Measurements from ENCODE around the gene EPHB1. TPM values are rescaled to one million over a fixed set of nuclear protein-coding genes. Genes with fewer than 3 reads are reported as not detected.
A peak's percentile ranks its signal among the peaks of the same experiment; 100 is the strongest.

Gene EPHB1
- total and polyA plus RNA-seq, 4 donors = 0.23 to 1.7 (median 0.52) TPM

DNA sequence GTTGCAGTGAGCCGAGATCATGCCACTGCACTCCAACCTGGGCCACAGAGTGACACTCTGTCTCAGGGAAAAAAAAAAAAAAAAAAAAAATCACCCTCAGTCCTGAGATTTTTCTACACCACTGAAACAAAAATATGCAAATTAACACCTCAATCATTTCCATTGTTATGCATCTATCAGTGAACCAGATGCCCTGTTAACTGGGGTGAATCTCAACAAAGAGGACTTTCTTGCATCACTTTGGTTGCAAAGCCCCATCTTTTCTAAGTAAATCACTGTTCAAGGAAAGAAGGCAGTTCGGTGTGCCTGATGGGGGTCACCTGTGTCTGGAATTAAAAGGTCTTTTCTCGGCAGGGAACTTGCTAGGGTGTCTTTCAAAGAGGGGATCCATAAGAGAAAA lies 421.6 kb downstream of the EPHB1 start:
- no peaks in the 10 kb centered on the region for H3K9me3 ChIP-seq (ENCODE audit: control insufficient read depth in 4 of 4, low read length in 3 of 4)
- H3K36me3 ChIP-seq (ENCODE audit: control insufficient read depth in 4 of 4, insufficient read depth in 3 of 4, low read depth in 1 of 4, low read length in 3 of 4) = no peaks in the 10 kb centered on the region
- H3K9ac ChIP-seq (ENCODE audit: low read depth in 1 of 2, low read length in 2 of 2) = no peak overlapping the region
- H3K4me3 ChIP-seq (ENCODE audit: low read depth in 1 of 3, low read length in 3 of 3) = no peak overlapping the region
- H3K4me1 ChIP-seq (ENCODE audit: control insufficient read depth in 4 of 4, insufficient read depth in 4 of 4, low read length in 3 of 4) = peaks cover 9 to 35% (median 31%) of the 10 kb centered on the region in 4 donors
- TF ChIP-seq, protein P1, sequence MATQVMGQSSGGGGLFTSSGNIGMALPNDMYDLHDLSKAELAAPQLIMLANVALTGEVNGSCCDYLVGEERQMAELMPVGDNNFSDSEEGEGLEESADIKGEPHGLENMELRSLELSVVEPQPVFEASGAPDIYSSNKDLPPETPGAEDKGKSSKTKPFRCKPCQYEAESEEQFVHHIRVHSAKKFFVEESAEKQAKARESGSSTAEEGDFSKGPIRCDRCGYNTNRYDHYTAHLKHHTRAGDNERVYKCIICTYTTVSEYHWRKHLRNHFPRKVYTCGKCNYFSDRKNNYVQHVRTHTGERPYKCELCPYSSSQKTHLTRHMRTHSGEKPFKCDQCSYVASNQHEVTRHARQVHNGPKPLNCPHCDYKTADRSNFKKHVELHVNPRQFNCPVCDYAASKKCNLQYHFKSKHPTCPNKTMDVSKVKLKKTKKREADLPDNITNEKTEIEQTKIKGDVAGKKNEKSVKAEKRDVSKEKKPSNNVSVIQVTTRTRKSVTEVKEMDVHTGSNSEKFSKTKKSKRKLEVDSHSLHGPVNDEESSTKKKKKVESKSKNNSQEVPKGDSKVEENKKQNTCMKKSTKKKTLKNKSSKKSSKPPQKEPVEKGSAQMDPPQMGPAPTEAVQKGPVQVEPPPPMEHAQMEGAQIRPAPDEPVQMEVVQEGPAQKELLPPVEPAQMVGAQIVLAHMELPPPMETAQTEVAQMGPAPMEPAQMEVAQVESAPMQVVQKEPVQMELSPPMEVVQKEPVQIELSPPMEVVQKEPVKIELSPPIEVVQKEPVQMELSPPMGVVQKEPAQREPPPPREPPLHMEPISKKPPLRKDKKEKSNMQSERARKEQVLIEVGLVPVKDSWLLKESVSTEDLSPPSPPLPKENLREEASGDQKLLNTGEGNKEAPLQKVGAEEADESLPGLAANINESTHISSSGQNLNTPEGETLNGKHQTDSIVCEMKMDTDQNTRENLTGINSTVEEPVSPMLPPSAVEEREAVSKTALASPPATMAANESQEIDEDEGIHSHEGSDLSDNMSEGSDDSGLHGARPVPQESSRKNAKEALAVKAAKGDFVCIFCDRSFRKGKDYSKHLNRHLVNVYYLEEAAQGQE (IDR thresholded peaks at IDR 0.05) = no peak
- TF ChIP-seq, protein P2, sequence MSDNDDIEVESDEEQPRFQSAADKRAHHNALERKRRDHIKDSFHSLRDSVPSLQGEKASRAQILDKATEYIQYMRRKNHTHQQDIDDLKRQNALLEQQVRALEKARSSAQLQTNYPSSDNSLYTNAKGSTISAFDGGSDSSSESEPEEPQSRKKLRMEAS (IDR thresholded peaks at IDR 0.05) = no peak
- TF ChIP-seq, protein P3, sequence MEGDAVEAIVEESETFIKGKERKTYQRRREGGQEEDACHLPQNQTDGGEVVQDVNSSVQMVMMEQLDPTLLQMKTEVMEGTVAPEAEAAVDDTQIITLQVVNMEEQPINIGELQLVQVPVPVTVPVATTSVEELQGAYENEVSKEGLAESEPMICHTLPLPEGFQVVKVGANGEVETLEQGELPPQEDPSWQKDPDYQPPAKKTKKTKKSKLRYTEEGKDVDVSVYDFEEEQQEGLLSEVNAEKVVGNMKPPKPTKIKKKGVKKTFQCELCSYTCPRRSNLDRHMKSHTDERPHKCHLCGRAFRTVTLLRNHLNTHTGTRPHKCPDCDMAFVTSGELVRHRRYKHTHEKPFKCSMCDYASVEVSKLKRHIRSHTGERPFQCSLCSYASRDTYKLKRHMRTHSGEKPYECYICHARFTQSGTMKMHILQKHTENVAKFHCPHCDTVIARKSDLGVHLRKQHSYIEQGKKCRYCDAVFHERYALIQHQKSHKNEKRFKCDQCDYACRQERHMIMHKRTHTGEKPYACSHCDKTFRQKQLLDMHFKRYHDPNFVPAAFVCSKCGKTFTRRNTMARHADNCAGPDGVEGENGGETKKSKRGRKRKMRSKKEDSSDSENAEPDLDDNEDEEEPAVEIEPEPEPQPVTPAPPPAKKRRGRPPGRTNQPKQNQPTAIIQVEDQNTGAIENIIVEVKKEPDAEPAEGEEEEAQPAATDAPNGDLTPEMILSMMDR (IDR thresholded peaks at IDR 0.05; ENCODE audit: low read depth, low read length, missing input control) = no peak
- TF ChIP-seq EGR1 (IDR thresholded peaks at IDR 0.05; ENCODE audit: low read depth in 2 of 2) (no peak), HNF4G (IDR thresholded peaks at IDR 0.05) (no peak), TAF1 (conservative IDR thresholded peaks at IDR 0.05) (no peak), RAD21 (IDR thresholded peaks at IDR 0.05) (no peak), JUND (IDR thresholded peaks at IDR 0.05) (no peak), GABPA (IDR thresholded peaks at IDR 0.05 in 1 of 2, conservative IDR thresholded peaks at IDR 0.05 in 1 of 2) (no peak), NR2F2 (IDR thresholded peaks at IDR 0.05) (no peak)
- DNase-seq (ENCODE audit: low spot score) = no peak
- 89% methylated on average over 3 of the region's 3 CpGs for WGBS
- no peak overlapping the region for H3K27ac ChIP-seq (ENCODE audit: low read depth in 1 of 2, low read length in 2 of 2)
- no peaks in the 10 kb centered on the region for H3K27me3 ChIP-seq (ENCODE audit: control insufficient read depth in 4 of 4, insufficient read depth in 4 of 4, low read length in 3 of 4)

DNA sequence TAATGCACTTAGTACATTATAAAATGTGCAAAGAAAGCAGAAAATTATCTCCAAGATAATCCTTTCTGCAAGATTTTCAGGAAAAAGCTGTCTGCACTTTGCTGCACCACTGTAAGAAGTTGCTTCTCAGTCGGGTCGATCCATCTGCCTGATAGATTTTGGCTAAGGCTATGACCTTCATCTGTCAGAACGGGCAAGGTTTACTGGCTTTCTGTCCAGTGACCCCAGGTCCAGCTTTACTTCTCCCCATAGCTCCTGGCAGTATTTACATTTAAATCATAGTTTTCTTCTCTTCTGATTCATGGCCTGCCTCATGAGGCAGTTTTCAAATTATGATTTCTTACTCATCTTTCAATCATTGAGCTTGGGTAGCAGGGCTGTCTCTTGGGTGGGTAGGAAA lies 422.7 kb downstream of the EPHB1 start:
- TF ChIP-seq TAF1 (conservative IDR thresholded peaks at IDR 0.05) = no peak
- TF ChIP-seq, protein P4, sequence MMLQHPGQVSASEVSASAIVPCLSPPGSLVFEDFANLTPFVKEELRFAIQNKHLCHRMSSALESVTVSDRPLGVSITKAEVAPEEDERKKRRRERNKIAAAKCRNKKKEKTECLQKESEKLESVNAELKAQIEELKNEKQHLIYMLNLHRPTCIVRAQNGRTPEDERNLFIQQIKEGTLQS (IDR thresholded peaks at IDR 0.05) = no peak
- TF ChIP-seq NR2F2 (IDR thresholded peaks at IDR 0.05) = peak; percentile 11
- TF ChIP-seq RXRA (IDR thresholded peaks at IDR 0.05) = peak; percentile 83 to 88
- TF ChIP-seq HNF4G (IDR thresholded peaks at IDR 0.05) = peak; percentile 21
- peak; percentile 24 for TF ChIP-seq FOXA2 (IDR thresholded peaks at IDR 0.05)
- peak; percentile 85 to 88 for TF ChIP-seq HNF4A (conservative IDR thresholded peaks at IDR 0.05)
- TF ChIP-seq SP1 (IDR thresholded peaks at IDR 0.05) = peak; percentile 41
- TF ChIP-seq RAD21 (IDR thresholded peaks at IDR 0.05) = peak in 1 of 2 donors; percentile 7
- TF ChIP-seq GABPA (IDR thresholded peaks at IDR 0.05 in 1 of 2, conservative IDR thresholded peaks at IDR 0.05 in 1 of 2) = no peak
- no peak for DNase-seq (ENCODE audit: low spot score)
- 28% methylated on average over 3 of the region's 3 CpGs for WGBS
- peaks cover 9 to 32% (median 29%) of the 10 kb centered on the region in 4 donors for H3K4me1 ChIP-seq (ENCODE audit: control insufficient read depth in 4 of 4, insufficient read depth in 4 of 4, low read length in 3 of 4)
- no peaks in the 10 kb centered on the region for H3K27me3 ChIP-seq (ENCODE audit: control insufficient read depth in 4 of 4, insufficient read depth in 4 of 4, low read length in 3 of 4)
- H3K36me3 ChIP-seq (ENCODE audit: control insufficient read depth in 4 of 4, insufficient read depth in 3 of 4, low read depth in 1 of 4, low read length in 3 of 4) = no peaks in the 10 kb centered on the region
- no peak overlapping the region for H3K4me3 ChIP-seq (ENCODE audit: low read depth in 1 of 3, low read length in 3 of 3)
- H3K27ac ChIP-seq (ENCODE audit: low read depth in 1 of 2, low read length in 2 of 2) = peak overlapping the region in 1 of 2 donors; percentile 12
- no peak overlapping the region for H3K9ac ChIP-seq (ENCODE audit: low read depth in 1 of 2, low read length in 2 of 2)
- no peaks in the 10 kb centered on the region for H3K9me3 ChIP-seq (ENCODE audit: control insufficient read depth in 4 of 4, low read length in 3 of 4)
